Eye (tissue), 1 donor: ENCODE data around the gene HEXB.

Source experiments
- DNase-seq: peaks from one replicate; pipeline ENCODE4 v3.0.0-alpha.2; 2015

HEXB gene

DNA sequence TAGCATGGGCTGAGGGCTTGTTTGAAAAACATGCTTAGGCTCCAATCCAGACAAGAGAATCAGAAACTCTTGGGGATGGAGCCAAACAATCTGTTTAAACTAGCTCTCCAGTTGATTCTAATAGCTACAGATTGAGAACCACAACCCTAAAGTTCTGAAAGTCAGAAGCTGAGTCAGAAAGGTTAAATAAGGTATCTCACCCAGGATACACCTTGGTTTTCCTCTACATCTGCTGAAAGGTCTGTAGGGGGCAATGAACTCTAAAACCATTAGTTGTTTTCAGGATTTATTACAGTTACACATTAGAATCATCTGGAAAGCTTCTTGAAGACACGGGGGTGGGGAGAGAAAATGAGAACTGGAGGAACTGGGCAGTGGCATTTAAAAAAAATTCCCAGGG is 76.2 kb downstream of the HEXB start:
- no peak for DNase-seq

- DNase-seq = no peak
These were observed 77.6 kb downstream of the HEXB start for GRCh38 chr5:74762599-74762998.

DNA sequence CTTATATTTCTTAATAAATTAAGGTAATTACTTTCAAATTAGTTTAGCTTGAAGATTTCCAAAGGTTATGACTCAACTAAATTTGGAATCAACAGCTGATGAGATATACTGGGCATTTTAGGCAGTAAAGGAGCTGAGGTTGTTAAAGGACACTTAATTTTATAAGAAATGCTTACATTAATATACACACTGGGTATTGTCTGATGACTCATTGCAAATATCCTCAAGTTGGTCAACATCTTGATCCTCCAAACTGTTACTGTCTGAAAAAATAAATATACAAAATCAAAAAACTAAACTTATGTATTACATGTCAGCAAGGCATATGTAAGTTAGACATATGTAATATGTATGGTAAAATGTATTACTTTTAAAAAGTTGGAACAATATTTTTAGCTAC is 78.5 kb downstream of the HEXB start:
- DNase-seq = no peak

GRCh38 chr5:74765201-74765600 is 80.2 kb downstream of the HEXB start:
- no peak for DNase-seq

GRCh38 chr5:74765929-74766328 is 80.9 kb downstream of the HEXB start:
- DNase-seq = no peak

DNA sequence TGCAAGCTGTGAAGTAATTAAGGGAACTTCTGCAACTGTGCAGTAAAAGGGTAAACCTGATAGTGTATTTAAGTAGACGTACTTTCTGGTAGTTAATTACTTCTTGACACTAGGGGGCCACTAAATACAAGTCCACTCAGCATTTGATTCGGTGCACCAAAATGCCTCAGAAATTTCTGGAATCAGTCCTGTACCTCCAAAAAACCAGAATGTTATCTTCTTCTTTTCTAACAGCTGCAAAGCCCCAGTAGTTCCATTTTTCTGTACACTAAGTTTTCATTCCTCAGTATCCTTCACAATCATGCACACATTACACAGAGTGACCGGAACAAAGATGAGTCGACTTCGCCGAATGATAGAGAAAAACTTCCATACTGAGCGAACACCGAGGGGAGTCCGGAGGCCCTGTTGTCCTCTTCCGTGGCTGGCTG is 81.4 kb downstream of the HEXB start:
- DNase-seq = peak; percentile 77

DNA sequence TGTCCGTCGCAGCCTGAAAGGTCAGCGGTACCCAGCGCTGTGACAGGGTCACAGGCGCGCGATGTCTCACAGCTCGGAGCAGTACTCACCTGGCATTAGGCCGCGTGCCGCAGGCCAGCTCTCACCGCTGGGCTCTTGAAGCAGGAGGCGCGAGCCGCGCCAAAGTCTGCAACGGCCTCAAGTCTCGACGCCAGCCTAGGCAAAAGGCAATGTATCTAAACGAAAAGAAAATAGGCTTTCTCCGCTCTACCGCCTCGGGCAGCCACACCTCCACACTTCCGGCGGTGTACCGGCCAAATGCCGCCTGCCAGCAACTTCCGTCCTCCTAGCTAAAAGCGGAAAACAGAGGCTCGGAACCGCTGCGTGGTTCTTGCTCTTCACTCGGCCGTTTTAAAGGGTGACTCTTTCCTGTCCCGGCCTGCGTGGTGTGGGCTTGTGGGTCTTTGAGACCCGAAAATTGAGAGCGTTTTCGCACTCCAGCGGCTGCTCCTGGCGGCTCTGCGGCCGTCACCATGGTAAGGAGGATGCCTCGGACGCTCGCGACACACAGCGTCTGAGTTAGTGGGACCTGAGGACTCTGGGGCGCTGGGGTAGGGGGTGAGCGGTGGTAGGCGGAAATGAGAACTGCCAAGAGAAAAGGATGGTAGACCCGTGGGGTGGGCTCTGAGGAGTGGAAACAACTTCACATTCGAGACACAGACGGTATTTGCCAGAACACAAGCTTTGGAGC is 82.0 kb downstream of the HEXB start, which contains the start of the genes GFM2 and NSA2:
TSS of gene GFM2 (minus strand) at position 269 of the 730 bp plus-strand sequence. CDS start 3,375 bp downstream, outside the sequence.
TSS of gene NSA2 (plus strand) at position 401 of the 730 bp plus-strand sequence. CDS start at position 513, 112 bp downstream.
- peak; percentile 98 for DNase-seq

DNA sequence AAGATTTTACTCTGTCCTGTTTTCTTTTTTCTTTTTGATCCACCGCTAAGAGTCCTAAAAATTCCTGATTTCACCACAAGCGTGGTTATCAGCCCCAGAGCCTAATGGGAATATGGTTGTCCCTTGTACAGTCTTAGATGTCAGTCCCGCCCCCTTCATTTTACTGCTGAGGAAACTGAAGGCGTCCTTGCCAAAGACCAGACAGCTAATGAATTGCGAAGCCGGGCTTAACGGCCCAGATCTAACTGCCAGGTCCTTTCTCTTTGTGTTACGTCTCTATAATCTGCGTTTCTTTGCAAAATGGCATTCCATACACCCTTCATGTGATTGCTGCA is 82.5 kb downstream of the HEXB start:
- DNase-seq = no peak
